ENCODE data around the gene MAP1LC3B2. TPM values are rescaled to one million over a fixed set of nuclear protein-coding genes. Genes with fewer than 3 reads are reported as not detected.

Gene MAP1LC3B2
- total RNA-seq, 4 donors from 2014 or later: 0.76 TPM; not detected in 2

- no peak for DNase-seq
- peaks cover 10 to 77% (median 56%) of the 10 kb centered on the region in 3 donors for H3K4me1 ChIP-seq
- intact Hi-C loops (cut with DNase I): no loop called here
- H3K27ac ChIP-seq: peak overlapping the region; percentile 47 to 82 (median 66)
- H3K4me3 ChIP-seq: peak overlapping the region in 1 of 4 donors; percentile 21
- WGBS, 2 donors: 13 to 20% methylated on average over 14 to 17 of the region's 17 CpGs
- H3K36me3 ChIP-seq: no peaks in the 10 kb centered on the region
- no peaks in the 10 kb centered on the region for H3K9me3 ChIP-seq
- no peaks in the 10 kb centered on the region for H3K27me3 ChIP-seq
- no peak for TF ChIP-seq POLR2A (IDR thresholded peaks at IDR 0.05)
- TF ChIP-seq CTCF (IDR thresholded peaks at IDR 0.05): no peak
Measured at GRCh38 chr12:116539905-116540482, 19.2 kb upstream of the MAP1LC3B2 start.

- intact Hi-C loops (cut with DNase I): no loop called here
- TF ChIP-seq POLR2A (IDR thresholded peaks at IDR 0.05) (no peak), CTCF (IDR thresholded peaks at IDR 0.05) (no peak)
- peaks cover 10 to 81% (median 55%) of the 10 kb centered on the region in 3 donors for H3K4me1 ChIP-seq
Measured at GRCh38 chr12:116540622-116541152, 18.5 kb upstream of the MAP1LC3B2 start.

GRCh38 chr12:116541547-116542344 is 17.4 kb upstream of the MAP1LC3B2 start:
- Histone ChIP-seq H3K9me3 (no peaks in the 10 kb centered on the region), H3K36me3 (no peaks in the 10 kb centered on the region), H3K4me1 (peaks cover 10 to 78% (median 55%) of the 10 kb centered on the region in 3 donors), H3K4me3 (no peak overlapping the region), H3K27me3 (no peaks in the 10 kb centered on the region), H3K27ac (no peak overlapping the region)
- 84 to 96% methylated on average over 8 of the region's 8 CpGs for WGBS, 2 donors
- no peak for TF ChIP-seq POLR2A (IDR thresholded peaks at IDR 0.05)
- no peak for TF ChIP-seq CTCF (IDR thresholded peaks at IDR 0.05)
- intact Hi-C loops (cut with DNase I): no loop called here
- no peak for DNase-seq

More at GRCh38 chr12:116540622-116541152, 18.5 kb upstream of the MAP1LC3B2 start:
- Histone ChIP-seq H3K36me3 (no peaks in the 10 kb centered on the region), H3K27me3 (no peaks in the 10 kb centered on the region), H3K9me3 (no peaks in the 10 kb centered on the region), H3K27ac (peak overlapping the region in 2 of 4 donors; percentile 56 to 75), H3K4me3 (no peak overlapping the region)
- no peak for DNase-seq
- 51 to 56% methylated on average over 5 of the region's 5 CpGs for WGBS, 2 donors

GRCh38 chr12:116542345-116542956 is 16.7 kb upstream of the MAP1LC3B2 start:
- Histone ChIP-seq H3K27me3 (no peaks in the 10 kb centered on the region), H3K4me1 (peaks cover 10 to 71% (median 49%) of the 10 kb centered on the region in 3 donors), H3K36me3 (no peaks in the 10 kb centered on the region), H3K9me3 (no peaks in the 10 kb centered on the region), H3K27ac (no peak overlapping the region), H3K4me3 (no peak overlapping the region)
- intact Hi-C loops (cut with DNase I): no loop called here
- DNase-seq: no peak
- TF ChIP-seq CTCF (IDR thresholded peaks at IDR 0.05) (no peak), POLR2A (IDR thresholded peaks at IDR 0.05) (no peak)
- 53 to 61% methylated on average over 13 to 15 of the region's 15 CpGs for WGBS, 2 donors

Measured in esophagus squamous epithelium (tissue), 5 donors.